Kidney epithelial cell (primary cell): ENCODE measurements around the gene LPCAT1. TPM values are rescaled to one million over a fixed set of nuclear protein-coding genes. Genes with fewer than 3 reads are reported as not detected.

ENCODE experiments used
- DNase-seq: peaks from one replicate; pipeline ENCODE4 v3.0.0-alpha.2; 2010; ENCODE audit warnings: low read depth
- H3K27me3 ChIP-seq: 2 replicates; pipeline ENCODE4 v1.6.0; 2011; ENCODE audit warnings: low read length; ENCODE audit not compliant: control insufficient read depth, insufficient read depth
- H3K36me3 ChIP-seq: 2 replicates; pipeline ENCODE4 v1.5.1; 2011; ENCODE audit warnings: low read length; ENCODE audit not compliant: control insufficient read depth, insufficient read depth
- H3K4me3 ChIP-seq: 2 replicates; pipeline ENCODE4 v1.5.1; 2011; ENCODE audit warnings: low read depth, mild to moderate bottlenecking, control low read depth, low read length
- CTCF ChIP-seq: IDR thresholded peaks from 2 replicates; pipeline ENCODE4 v1.5.1; 2011; ENCODE audit warnings: mild to moderate bottlenecking, moderate library complexity, low read length, control low read depth, inconsistent platforms; ENCODE audit not compliant: insufficient read depth, poor library complexity, severe bottlenecking
- total RNA-seq: library from RNA; depleted of rRNA; stranded (reverse); fragments of >200 nt; gene quantifications from 2 replicates; pipeline ENCODE4 v1.2.3, GENCODE V29; 2015

LPCAT1 gene
- total RNA-seq, 1 donor from 2014 or later, result 87.6 TPM

DNA sequence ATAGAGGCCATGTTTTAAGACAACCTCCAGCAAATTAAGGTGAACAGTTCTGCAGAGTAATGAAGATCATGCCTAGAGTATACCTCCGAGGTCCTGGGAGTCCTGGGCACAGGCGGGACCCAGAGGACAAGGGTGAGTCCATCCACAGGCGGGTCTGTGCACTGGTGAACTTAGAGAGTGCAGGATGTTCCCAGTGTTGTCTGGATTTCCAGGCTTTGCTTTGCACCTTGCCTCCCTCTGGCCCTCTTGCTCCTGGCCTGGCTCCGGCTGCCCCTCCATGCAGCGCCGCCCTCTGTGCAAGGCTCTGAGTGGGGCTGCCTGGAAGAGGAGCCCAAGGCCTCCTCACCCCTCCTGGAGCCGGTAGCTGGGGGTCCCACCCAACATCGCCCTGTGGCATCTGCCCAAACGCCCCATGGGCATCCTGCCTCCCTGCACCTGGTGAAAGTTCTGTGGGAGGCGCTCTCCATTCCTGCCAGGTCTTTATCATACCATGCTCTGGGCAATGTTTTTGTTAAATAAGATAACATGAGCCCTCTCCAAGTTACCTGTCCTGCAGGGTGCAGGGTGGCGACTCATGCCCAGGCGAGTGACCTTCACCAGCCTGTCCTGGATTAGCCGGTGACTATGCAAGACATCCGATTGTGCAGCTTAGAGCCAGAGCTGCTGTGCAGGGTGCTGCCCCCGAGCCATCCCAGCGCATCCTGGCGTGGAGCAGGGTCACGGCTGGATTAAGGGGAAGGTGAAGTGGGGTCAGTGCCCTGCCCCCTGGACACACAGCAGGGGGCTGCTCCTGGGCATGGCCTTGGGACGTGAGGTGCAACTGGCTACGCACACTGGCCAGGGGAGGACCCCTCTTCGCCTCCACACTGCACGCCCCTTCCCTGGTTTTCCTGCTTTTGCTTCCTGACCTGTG, 41.3 kb upstream of the LPCAT1 start:
- H3K27me3 ChIP-seq, result no peaks in the 10 kb centered on the region
- H3K36me3 ChIP-seq, result no peaks in the 10 kb centered on the region
- no peak for TF ChIP-seq CTCF
- no peak overlapping the region for H3K4me3 ChIP-seq
- DNase-seq, result no peak

DNA sequence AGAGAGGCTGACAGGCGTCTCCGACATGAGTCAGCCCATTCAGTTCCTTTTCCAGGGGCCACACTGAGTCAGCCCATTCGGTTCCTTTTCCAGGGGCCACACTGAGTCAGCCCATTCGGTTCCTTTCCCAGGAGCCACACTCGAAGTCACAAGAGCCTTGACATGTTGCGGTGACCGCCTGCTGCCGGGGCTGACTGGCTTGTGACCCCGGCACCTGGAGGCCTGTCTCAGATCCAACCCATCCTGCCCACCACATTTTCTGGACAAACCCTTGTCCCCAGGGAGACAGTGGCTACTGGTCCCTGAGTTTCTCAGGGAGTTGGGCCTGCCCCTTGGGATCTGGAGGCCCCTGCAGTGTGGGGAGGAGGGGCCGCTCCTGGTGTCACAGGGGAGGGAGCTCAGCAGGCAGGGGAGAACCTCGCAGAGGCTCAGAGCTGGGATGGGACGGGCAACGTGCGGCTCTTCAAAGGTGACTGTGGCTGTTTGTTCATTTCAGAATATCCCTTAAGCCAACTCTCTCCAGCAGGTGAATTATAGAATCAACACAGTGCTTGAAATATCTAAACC, 40.5 kb upstream of the LPCAT1 start:
- Histone ChIP-seq H3K36me3 (no peaks in the 10 kb centered on the region), H3K27me3 (no peaks in the 10 kb centered on the region), H3K4me3 (no peak overlapping the region)
- peak; percentile 18 for DNase-seq
- TF ChIP-seq CTCF, result no peak

GRCh38 chr5:1563617-1564181, 39.9 kb upstream of the LPCAT1 start:
- Histone ChIP-seq H3K4me3 (no peak overlapping the region), H3K36me3 (no peaks in the 10 kb centered on the region), H3K27me3 (no peaks in the 10 kb centered on the region)
- no peak for TF ChIP-seq CTCF
- no peak for DNase-seq

DNA sequence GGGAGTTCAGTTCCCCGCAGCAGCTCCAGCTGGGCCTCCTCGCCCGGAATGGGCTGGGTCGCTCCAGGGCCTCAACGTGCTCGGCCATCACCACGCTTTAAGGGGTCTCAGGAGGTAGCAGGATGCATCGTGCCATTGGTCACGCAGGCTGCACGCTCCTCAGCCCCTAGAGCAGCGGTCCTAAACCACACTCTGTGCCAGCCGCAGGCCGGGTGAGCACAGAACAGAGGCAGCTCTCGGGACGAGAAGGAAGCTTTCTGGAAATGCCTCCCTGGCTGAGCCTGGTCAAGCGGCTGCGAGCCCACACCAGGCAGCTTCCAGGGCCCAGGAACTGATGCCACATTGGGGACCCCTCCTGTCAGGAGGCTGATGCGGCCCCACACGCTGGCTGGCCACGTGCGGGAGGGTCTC, 39.3 kb upstream of the LPCAT1 start:
- TF ChIP-seq CTCF, result no peak
- Histone ChIP-seq H3K27me3 (no peaks in the 10 kb centered on the region), H3K4me3 (no peak overlapping the region), H3K36me3 (no peaks in the 10 kb centered on the region)
- DNase-seq, result no peak

DNA sequence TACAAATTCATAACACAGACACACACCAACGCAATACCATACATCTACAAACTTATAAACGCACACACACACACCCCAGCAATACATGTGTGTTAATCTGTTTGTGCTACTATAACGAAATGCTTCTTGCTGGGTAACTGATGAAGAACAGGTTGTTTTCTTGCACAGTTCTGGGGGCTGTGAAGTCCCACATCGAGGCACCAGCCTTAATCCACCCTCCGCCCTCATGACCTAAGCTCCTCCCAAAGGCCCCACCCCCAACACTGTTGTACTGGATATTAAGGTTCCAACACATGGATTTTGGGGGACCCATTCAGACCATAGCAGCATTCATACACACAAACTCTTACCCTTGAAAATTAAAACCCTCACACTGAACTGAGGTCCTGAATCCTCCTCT, 38.8 kb upstream of the LPCAT1 start:
- TF ChIP-seq CTCF, result no peak
- H3K27me3 ChIP-seq, result no peaks in the 10 kb centered on the region
- no peak overlapping the region for H3K4me3 ChIP-seq
- no peaks in the 10 kb centered on the region for H3K36me3 ChIP-seq
- no peak for DNase-seq
